Left lung (tissue), 10 donors: ENCODE results near the gene CIZ1. TPM values are rescaled to one million over a fixed set of nuclear protein-coding genes. Genes with fewer than 3 reads are reported as not detected.

ENCODE experiments used
- ATAC-seq: fragments of 200-7000 bp; cut with Tn5 transposase; one replicate; pipeline ENCODE4 v1.9.1; 2020; ENCODE audit warnings: moderate library complexity
- DNase-seq, 4 donors: peaks; one replicate each; pipeline ENCODE4 v3.0.0-alpha.2; 2013 to 2020
- H3K27ac ChIP-seq, 2 donors: fragments of 200-600 bp; sonication (generic) in 1 of 2; one replicate each; pipeline versions ENCODE4 v1.5.0 to v1.8.0; 2020 to 2021
- H3K27me3 ChIP-seq, 2 donors: fragments of 200-600 bp; sonication (generic) in 1 of 2; one replicate each; pipeline versions ENCODE4 v1.5.0 to v1.8.0; 2020 to 2021
- H3K36me3 ChIP-seq, 2 donors: fragments of 200-600 bp; sonication (generic) in 1 of 2; one replicate each; pipeline versions ENCODE4 v1.5.0 to v1.8.0; 2020 to 2021
- H3K4me1 ChIP-seq, 2 donors: fragments of 200-600 bp; one replicate each; pipeline ENCODE4 v1.8.0; 2021
- H3K4me3 ChIP-seq, 2 donors: fragments of 200-600 bp; sonication (generic) in 1 of 2; one replicate each; pipeline versions ENCODE4 v1.5.0 to v1.8.0; 2020 to 2021; ENCODE audit warnings: mild to moderate bottlenecking in 1 of 2
- H3K9me3 ChIP-seq, 2 donors: fragments of 200-600 bp; sonication (generic) in 1 of 2; one replicate each; pipeline versions ENCODE4 v1.5.0 to v1.8.0; 2020 to 2021
- CTCF ChIP-seq, 2 donors: fragments of 200-600 bp; sonication (generic) in 1 of 2; IDR thresholded peaks; one replicate each; pipeline versions ENCODE4 v1.5.0 to v1.8.0; 2021; ENCODE audit warnings: antibody characterized with exemption in 2 of 2
- intact Hi-C, 2 donors: fragments of 100-400 bp; cut with DNase I; formaldehyde crosslinking; loops; one replicate each; pipeline versions ENCODE4 v1.11.2 to v1.14.2; 2022
- polyA plus RNA-seq, 6 donors: library from polyadenylated mRNA; unstranded; fragments of 120-200 nt; gene quantifications; one replicate each; pipeline ENCODE4 v1.2.1, GENCODE V29; 2013; ENCODE audit not compliant: insufficient read length in 6 of 6
- total RNA-seq, 2 donors: library from RNA; stranded (reverse); fragmentation: NEBNext Ultra II Directional; extraction: Animal tissue kit (Norgen Biotek cat#: 25700); gene quantifications; one replicate each; pipeline ENCODE4 v1.2.1, GENCODE V29; 2021
- donor health status: DM: no; HTN: yes; CAD: no.
- donor health status: DM: no; HTN: no; CAD: no.

CIZ1 gene
- total and polyA plus RNA-seq, 8 donors: 102 to 163 (median 143) TPM

GRCh38 chr9:128149001-128149701 is 42.2 kb downstream of the CIZ1 start, which contains the start of gene LCN2:
Gene LCN2, plus strand, starts transcription at chr9:128149453. Its CDS starts 73 bp downstream, at chr9:128149526.
- ATAC-seq: peak; percentile 81
- no peaks in the 10 kb centered on the region for H3K36me3 ChIP-seq
- no peaks in the 10 kb centered on the region for H3K9me3 ChIP-seq
- no peaks in the 10 kb centered on the region for H3K27me3 ChIP-seq
- H3K4me1 ChIP-seq: peaks cover 0 to 45% of the 10 kb centered on the region in 2 donors
- no peak for TF ChIP-seq CTCF (IDR thresholded peaks at IDR 0.05)
- H3K4me3 ChIP-seq: no peak within 1 kb of the TSS
- H3K27ac ChIP-seq: peak within 1 kb of the TSS; percentile 60 to 76
- intact Hi-C loops: no loop called here
- DNase-seq: peak in 3 of 4 donors; percentile 54 to 77 (median 68)

GRCh38 chr9:128148509-128149000 is 42.8 kb downstream of the CIZ1 start:
- DNase-seq (peak in 1 of 4 donors; percentile 26), ATAC-seq (no peak)
- Histone ChIP-seq H3K4me1 (peaks cover 0 to 51% of the 10 kb centered on the region in 2 donors), H3K36me3 (no peaks in the 10 kb centered on the region), H3K27ac (peak overlapping the region; percentile 60 to 76), H3K4me3 (no peak overlapping the region), H3K27me3 (no peaks in the 10 kb centered on the region), H3K9me3 (no peaks in the 10 kb centered on the region)
- no peak for TF ChIP-seq CTCF (IDR thresholded peaks at IDR 0.05)
- intact Hi-C loops: no loop called here

- Histone ChIP-seq H3K27ac (no peak overlapping the region), H3K4me3 (no peak overlapping the region), H3K9me3 (no peaks in the 10 kb centered on the region), H3K4me1 (peaks cover 0 to 51% of the 10 kb centered on the region in 2 donors), H3K27me3 (no peaks in the 10 kb centered on the region), H3K36me3 (no peaks in the 10 kb centered on the region)
- peak in 1 of 4 donors; percentile 29 for DNase-seq
- no peak for ATAC-seq
- intact Hi-C loops: no loop called here
- no peak for TF ChIP-seq CTCF (IDR thresholded peaks at IDR 0.05)
These were observed 44.7 kb downstream of the CIZ1 start for GRCh38 chr9:128146591-128147120.

GRCh38 chr9:128145951-128146351 is 45.4 kb downstream of the CIZ1 start:
- Histone ChIP-seq H3K9me3 (no peaks in the 10 kb centered on the region), H3K4me1 (peaks cover 0 to 46% of the 10 kb centered on the region in 2 donors), H3K27ac (no peak overlapping the region), H3K4me3 (no peak overlapping the region), H3K27me3 (no peaks in the 10 kb centered on the region), H3K36me3 (no peaks in the 10 kb centered on the region)
- no peak for ATAC-seq
- peak in 2 of 4 donors; percentile 44 to 52 for DNase-seq
- TF ChIP-seq CTCF (IDR thresholded peaks at IDR 0.05): no peak
- intact Hi-C loops: no loop called here

GRCh38 chr9:128145536-128145935 is 45.8 kb downstream of the CIZ1 start:
- Histone ChIP-seq H3K36me3 (no peaks in the 10 kb centered on the region), H3K9me3 (no peaks in the 10 kb centered on the region), H3K27ac (no peak overlapping the region), H3K27me3 (no peaks in the 10 kb centered on the region), H3K4me1 (peaks cover 0 to 42% of the 10 kb centered on the region in 2 donors), H3K4me3 (no peak overlapping the region)
- intact Hi-C loops: no loop called here
- DNase-seq: peak in 2 of 4 donors; percentile 50 to 85
- no peak for ATAC-seq
- TF ChIP-seq CTCF (IDR thresholded peaks at IDR 0.05): no peak
